ENCODE data around the gene CHST6. TPM values are rescaled to one million over a fixed set of nuclear protein-coding genes. Genes with fewer than 3 reads are reported as not detected.
A peak's percentile ranks its signal among the peaks of the same experiment; 100 is the strongest.

The CHST6 gene
- total and polyA plus RNA-seq, 10 of the 15 experiments (the other 5 are each of a cell fraction or from before 2014, with no cell fraction given): 0.14 to 2.5 (median 0.51) TPM

DNA sequence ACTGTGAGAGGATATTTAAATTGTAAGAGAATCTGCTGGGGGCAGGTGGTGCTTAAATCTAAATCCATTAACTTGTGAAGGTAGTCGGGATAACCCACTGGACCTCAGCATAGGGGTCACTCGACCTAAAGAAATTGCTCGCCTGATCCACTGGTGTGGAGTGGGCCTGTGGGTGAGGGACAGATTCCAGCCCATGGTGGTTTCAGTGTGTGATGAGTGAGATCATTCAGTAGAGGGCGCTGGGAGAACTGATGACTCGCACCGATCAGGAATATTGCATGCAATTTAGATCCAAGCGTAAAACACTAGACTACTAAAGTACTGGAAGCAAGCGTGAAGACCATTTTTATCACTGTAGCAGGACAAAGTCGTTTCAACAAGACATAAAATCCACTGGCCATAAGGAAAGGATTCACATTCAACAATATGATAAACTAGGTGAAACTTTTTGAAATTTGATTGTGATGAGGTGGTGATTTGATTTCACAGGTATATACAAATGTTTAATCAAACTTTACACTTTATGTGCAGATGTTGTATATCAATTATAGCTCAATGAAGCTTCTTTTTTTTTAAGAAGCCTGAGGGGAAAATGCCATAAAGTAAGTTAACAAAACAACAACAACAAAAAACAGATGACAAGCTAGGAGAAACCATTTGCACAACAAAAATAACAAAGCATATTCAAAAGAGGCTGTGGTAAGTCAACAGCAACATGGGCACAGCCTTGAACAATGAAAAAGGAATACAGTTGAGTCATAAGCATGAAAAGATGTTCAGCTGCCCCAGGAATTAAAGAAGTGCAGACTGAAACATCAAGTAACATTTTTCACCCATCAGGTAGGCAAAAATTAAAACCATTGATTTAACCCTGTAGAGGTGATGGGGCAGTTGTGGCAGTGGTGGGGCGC lies 23.3 kb downstream of the CHST6 start (continued):
- TF ChIP-seq NFYB (IDR thresholded peaks at IDR 0.05; ENCODE audit: insufficient read depth, low read depth, low read length): no peak
- TF ChIP-seq CREB1 (IDR thresholded peaks at IDR 0.05; ENCODE audit: low read depth): 0 out of 2 replicates have a peak, but pooled peaks have one; percentile 41
- no peak for TF ChIP-seq MTA2 (IDR thresholded peaks at IDR 0.05; ENCODE audit: low read depth)
- TF ChIP-seq, protein P1, sequence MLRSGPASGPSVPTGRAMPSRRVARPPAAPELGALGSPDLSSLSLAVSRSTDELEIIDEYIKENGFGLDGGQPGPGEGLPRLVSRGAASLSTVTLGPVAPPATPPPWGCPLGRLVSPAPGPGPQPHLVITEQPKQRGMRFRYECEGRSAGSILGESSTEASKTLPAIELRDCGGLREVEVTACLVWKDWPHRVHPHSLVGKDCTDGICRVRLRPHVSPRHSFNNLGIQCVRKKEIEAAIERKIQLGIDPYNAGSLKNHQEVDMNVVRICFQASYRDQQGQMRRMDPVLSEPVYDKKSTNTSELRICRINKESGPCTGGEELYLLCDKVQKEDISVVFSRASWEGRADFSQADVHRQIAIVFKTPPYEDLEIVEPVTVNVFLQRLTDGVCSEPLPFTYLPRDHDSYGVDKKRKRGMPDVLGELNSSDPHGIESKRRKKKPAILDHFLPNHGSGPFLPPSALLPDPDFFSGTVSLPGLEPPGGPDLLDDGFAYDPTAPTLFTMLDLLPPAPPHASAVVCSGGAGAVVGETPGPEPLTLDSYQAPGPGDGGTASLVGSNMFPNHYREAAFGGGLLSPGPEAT (IDR thresholded peaks at IDR 0.05; ENCODE audit: low read depth): no peak
- no peak for TF ChIP-seq ETV6 (conservative IDR thresholded peaks at IDR 0.05 in 1 of 2, IDR thresholded peaks at IDR 0.05 in 1 of 2; ENCODE audit: borderline replicate concordance in 1 of 2, low read depth in 1 of 2)
- no peak for TF ChIP-seq KLF5 (IDR thresholded peaks at IDR 0.05; ENCODE audit: partially characterized antibody)
- TF ChIP-seq ZNF217 (IDR thresholded peaks at IDR 0.05): no peak
- TF ChIP-seq SMAD1 (IDR thresholded peaks at IDR 0.05; ENCODE audit: low read depth, partially characterized antibody): no peak
- TF ChIP-seq WRNIP1 (IDR thresholded peaks at IDR 0.05; ENCODE audit: borderline replicate concordance, low read depth, low read length): no peak
- no peak for TF ChIP-seq PAX5 (IDR thresholded peaks at IDR 0.05; ENCODE audit: borderline replicate concordance, low read depth, low read length)
- no peak for TF ChIP-seq YBX1 (IDR thresholded peaks at IDR 0.05)
- 0 out of 2 replicates have a peak, but pooled peaks have one; percentile 19 for TF ChIP-seq TAF1 (IDR thresholded peaks at IDR 0.05; ENCODE audit: borderline replicate concordance, low read depth, low read length)
- peak; percentile 59; the same call in 1 of the 2 replicates for TF ChIP-seq YY1 (IDR thresholded peaks at IDR 0.05; ENCODE audit: low read depth, low read length)
- TF ChIP-seq POLR2AphosphoS5 (IDR thresholded peaks at IDR 0.05; ENCODE audit: low read length): no peak
- no peak for TF ChIP-seq ZZZ3 (IDR thresholded peaks at IDR 0.05; ENCODE audit: control insufficient read depth, insufficient read length, low read depth)
- TF ChIP-seq, protein P2, sequence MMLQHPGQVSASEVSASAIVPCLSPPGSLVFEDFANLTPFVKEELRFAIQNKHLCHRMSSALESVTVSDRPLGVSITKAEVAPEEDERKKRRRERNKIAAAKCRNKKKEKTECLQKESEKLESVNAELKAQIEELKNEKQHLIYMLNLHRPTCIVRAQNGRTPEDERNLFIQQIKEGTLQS (IDR thresholded peaks at IDR 0.05; ENCODE audit: borderline replicate concordance, extremely low read depth, low read depth, low read length): no peak
- TF ChIP-seq RB1 (IDR thresholded peaks at IDR 0.05; ENCODE audit: borderline replicate concordance): 0 out of 2 replicates have a peak, but pooled peaks have one; percentile 51
- no peak for TF ChIP-seq NFYA (IDR thresholded peaks at IDR 0.05; ENCODE audit: borderline replicate concordance, low read depth, low read length)
- TF ChIP-seq SUZ12 (IDR thresholded peaks at IDR 0.05; ENCODE audit: unreplicated experiment): no peak
- TF ChIP-seq ZNF207 (IDR thresholded peaks at IDR 0.05; ENCODE audit: borderline replicate concordance): no peak
- TF ChIP-seq CBFB (IDR thresholded peaks at IDR 0.05; ENCODE audit: low read depth): no peak
- TF ChIP-seq NR2F1 (conservative IDR thresholded peaks at IDR 0.05): no peak
- peak; percentile 86 for TF ChIP-seq RAD21 (IDR thresholded peaks at IDR 0.05; ENCODE audit: insufficient read depth, low read depth, low read length)
- TF ChIP-seq SMARCA5 (IDR thresholded peaks at IDR 0.05): peak; percentile 67; the same call in 1 of the 2 replicates
- TF ChIP-seq TCF7 (IDR thresholded peaks at IDR 0.05; ENCODE audit: borderline replicate concordance): no peak
- TF ChIP-seq SMC3 (IDR thresholded peaks at IDR 0.05; ENCODE audit: borderline replicate concordance, low read length): peak; percentile 87

Measured in GM12878 (cell line).